ENCODE data around the gene FBXL7.

The FBXL7 gene

DNA sequence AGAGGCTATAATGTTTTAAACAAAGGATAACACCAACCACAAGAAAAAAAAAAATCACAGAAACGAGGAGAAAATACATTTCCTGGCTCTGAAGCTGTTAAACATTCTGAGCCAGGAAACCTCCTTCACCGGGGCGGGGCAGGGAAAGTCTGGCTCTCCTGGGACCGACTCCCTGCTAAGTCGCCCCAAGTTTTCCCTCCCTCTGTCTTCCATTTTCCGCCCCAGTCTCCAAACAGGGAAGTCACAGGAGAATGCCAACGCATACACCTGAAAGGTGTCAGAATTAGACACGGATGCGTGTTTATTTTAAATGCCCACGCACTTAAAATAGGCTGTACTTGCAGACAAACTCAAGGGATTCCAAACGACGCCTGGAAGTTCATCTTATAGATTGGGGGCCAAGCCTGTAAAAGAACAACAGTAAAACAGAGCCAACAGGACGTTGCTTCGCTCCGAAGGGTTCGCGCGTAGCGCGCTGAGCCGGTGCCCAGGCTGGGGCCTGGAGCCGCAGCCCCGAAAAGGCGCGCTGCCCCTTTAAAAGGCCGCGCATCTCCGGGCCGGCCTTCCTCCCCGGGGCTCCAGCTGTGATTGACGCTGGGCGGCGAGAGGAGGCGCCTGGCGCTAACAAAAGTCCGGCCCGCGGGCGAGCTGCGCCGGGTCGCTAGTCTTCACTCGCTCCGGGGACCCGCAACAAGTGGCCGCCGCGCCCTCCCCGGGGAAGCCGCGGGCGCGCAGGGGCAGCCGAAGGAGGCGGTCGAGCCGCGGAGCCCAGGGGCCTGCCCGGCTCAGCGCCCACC, at the start of gene FBXL7:
Gene FBXL7, plus strand, starts transcription at position 653 of the 797 bp plus-strand sequence.
- DNase-seq, result no peak

DNA sequence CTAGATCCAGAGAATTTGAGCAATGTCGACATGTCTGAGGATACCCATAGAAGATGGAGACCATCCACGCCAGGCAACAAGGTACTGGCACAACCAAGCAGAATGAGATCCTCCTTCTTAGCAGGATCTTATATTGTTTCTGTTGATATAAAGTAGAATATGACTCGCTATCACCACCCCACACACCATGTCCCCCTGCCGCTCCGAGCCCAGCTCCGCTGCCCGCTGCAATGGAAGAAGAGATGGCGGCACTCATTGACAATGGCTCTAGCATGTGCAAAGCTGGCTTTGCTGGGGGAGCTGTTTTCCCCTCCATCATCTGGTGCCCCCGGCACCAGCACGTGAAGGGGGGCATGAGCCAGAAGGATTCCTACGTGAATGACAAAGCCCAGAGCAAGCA, 49.5 kb upstream of the FBXL7 start:
- no peak for DNase-seq

DNA sequence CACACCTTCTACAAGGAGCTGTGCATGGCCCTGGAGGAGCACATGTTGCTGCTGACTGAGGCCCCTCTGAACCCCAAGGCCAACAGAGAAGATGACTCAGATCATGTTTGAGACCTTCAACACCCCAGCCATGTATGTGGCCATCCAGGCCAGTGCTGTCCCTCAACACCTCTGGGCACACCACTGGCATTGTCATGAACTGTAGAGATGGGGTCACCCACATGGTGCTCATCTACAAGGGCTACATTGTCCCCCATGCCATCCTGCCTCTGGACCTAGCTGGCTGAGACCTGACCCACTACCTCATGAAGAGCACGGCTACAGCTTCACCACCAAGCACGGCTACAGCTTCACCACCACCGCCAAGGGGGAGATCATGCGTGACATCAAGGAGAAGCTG, 49.0 kb upstream of the FBXL7 start:
- DNase-seq, result no peak

DNA sequence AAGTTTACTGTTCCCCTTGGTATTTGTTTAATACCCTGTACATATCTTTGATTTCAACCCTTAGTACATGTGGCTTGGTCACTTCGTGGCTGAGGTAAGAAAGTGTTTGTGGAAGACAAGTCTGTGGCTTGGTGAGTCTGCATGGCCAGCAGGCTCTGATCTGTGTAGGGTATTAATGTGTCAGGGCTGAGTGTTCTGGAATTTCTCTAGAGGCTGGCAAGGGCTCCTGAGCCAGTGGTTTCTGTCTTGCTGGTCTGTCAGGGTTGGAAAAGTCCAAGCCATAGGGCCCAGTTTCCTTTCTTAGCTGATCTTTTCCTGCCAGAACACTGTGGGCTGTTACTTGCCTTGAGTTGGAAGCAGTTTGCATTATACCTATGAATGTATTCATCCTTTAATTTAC, 48.0 kb upstream of the FBXL7 start:
- DNase-seq, result no peak

DNA sequence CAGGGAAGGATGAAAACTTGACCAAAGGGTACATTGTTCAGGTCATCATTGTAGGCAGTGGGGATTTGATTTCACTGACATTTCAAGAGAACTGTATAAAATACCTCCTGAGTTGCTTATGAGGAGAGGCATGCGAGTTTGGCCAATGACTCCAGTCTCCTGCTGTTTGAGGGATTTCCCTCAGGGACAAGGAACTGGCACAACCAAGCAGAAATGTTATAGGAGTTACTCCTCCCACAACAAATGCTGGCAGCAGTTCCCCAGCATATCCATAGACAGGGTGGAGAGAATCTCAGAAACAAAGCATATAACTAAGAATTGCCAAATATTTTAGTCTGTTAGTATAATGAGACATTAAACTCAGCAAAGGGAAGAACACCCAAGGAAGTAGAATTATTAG, 47.2 kb upstream of the FBXL7 start:
- no peak for DNase-seq

DNA sequence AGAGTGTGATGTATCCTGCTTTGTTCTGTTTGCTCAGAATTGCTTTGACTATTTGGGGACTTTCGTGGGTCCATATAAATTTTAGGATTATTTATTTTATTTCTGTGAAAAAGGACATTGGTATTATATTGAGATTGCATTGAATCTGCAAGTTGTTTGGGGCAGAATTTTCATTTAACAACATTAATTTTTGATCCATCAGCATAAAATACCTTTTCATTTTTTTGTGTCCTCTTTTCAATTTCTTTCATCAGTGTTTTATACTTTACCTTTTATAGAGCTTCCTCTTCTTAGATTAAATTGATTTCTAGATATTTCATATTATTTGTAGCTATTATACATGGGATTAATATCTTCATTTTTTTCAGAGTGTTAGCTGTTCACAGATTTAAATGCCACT, 40.8 kb upstream of the FBXL7 start:
- DNase-seq, result no peak

DNA sequence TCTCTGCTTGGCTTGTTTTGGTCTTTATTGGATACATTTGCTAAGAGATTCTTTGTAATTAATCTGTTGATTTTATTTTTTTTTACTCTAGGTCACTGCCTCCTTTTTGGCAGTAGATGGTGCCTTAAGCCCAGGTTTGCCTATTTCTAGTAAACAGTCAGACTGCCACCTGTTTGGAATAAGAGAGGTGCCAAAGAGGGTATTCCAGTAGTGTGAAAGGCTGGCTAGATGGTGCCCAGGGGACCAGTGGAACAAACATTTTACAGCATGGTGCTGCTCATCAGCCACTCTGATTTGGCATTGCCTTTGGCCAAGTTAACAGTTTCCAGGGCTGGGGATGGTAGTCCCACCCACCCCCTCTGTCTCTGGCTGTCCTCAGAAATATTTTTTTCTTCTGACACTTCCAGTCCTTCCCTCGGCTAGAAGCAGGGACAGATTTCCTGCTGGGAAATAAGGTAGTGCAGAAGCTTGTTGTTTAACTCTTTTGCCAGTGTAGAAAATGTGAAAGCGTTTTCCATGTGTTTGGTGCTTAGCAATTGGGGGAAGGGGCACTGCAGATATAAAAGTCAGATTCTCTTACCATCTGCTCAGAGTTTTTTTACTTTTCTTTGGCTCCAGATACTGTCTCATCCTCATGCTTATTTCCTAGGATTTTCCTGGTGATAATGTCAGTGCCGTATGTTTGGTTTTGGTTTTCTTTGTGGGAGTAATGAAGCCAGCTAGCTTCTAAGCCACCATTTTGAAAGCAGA, 36.6 kb upstream of the FBXL7 start:
- DNase-seq, result peak; percentile 43 to 54

DNA sequence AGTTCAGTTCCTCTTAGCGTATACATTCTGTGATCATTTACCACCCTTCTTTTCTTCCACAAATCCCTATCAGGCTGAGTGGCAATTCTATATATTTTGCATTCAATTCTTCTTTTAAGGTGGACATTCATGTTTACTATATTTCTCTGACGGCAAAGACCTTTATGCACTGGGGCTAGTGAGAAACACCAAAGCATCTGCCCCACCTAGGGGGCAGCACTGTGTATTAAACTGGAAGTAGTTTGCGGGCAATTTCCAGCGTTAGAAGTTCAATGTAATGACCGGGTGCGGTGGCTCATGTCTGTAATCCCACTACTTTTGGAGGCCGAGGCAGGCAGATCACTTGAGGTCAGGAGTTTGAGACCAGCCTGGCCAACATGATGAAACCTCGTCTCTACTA, 27.9 kb upstream of the FBXL7 start:
- DNase-seq, result no peak

DNA sequence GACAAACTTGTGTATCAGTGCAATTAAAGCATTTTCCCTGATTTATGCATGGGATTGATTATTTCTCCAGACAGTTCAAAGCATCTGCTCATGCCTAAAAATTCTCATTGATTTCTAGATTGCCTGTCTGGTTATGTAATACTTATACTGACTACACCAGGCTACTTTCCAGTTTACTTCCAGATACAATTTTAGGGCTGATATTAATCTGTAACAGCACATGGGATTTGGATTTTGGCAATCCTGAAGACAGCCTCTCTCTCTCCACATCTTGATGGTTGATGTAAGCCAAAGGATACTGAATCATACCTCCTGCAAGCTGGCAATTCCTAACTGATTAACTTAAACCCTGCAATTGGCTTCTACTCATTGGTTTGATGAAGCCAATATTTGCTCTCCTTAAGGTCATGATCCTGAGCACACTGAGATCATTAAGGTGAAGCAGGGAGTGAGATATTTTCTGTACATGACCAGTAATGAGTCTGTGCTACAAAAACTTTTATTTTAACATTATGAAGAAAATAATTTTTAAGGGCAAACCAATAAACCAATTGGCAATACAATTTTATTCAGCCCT, 25.7 kb upstream of the FBXL7 start:
- no peak for DNase-seq

DNA sequence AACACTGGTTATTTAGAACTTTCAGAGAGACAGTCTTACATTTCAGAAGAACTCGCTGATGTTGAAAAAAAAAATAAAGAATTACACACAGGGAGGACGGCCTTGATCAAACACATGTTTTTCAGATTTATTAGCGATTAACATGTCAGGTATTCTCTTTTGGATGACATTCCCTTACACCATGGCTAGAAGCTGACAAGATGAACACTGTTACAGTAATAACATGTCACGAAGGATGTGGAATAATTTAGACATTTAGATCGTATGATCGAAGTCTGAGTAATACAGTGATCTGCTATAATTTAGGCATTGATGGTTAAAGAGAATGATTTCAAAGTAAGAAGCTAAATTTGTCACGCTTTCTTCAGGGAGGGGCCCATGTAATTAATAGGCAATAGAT, 24.6 kb upstream of the FBXL7 start:
- DNase-seq, result no peak

DNA sequence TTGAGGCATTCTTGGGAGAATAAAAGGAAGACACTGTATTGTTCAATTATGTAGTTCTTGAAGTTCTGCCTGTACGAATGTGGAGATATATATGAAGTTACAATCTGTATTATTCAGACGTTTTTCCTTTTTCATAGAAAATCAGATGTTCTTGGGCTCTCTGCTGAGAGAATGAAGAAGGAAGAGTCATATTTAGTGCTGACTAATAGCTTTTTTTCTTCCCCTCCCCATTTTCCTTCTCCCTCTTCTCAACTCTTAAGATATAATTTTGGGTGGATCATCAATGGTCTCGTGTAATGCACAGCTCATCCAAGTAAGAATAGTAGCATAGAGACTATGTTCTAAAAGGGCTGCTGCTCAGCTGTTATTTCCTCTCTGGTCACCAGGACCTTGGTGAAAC, 23.0 kb upstream of the FBXL7 start:
- DNase-seq, result no peak

DNA sequence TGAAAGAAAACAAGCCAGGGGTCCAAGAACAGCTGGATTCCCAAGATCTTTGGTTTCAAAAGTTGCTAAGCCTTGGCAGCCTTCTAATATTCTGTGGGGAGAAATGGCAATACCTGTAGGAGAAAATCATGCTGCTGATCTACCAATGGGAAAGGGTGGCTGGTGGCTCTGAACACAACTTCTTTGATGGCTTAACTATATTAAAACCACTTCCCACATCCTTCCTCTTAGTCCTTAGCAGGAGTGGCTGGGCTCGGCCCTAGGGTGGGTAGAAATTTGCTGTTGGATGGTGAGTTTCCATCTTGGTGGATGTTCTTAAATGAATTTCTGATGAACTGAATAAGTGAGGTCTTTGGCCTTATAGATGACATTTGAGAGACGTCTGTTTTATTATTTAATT, 19.5 kb upstream of the FBXL7 start:
- DNase-seq, result no peak

DNA sequence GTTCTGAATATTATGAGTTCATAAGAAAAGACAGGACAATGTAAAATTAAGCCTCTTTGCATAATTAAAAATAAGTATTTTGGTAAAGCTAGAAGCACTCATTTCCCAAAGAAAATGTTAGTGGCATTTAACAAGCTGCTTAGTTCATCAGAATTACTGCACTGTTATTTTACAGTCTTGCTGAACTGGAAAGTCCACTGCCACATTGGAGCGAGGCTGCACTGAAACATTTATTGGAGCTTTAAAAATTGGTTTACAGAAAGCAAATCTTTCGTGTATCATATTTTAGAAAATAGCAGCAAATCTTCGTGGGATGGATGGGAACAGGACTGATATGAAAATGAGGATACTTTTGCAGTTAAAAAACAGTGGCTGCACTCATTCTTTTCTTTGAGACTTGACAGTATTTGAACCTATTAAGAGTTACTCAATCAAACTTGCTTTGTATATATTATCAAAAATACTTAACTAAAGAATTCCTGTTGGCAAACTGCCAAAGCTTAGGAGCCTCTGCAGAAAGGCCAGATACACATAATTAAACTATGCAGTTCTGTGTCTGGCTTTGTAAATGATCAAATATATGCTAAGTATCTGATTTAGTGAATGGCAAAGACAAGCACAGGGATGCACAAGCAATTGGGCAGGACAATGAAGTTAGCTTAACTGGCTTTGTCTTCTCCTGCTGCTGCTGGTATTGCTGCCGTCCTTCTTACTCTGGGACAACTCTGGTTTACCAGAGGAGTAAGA, 16.5 kb upstream of the FBXL7 start:
- DNase-seq, result no peak

DNA sequence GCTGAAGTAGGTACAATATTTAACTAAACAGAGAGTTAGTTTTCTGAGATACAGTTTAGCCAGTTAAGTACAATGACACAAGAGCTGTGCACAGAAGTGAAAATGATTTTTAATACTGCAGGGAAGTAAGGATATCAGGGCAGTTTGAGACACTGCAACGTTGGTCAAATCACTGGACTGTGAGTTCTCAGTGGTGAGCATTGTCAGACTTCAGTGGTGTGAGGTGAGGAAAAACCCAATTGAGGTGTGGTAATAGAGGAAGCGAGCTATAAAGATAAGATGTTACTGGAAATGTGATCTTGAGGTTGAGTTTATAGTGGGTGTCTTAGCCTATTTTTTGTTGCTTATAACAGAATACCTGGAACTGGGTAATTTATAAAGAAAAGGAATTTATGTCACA, 12.8 kb upstream of the FBXL7 start:
- DNase-seq, result no peak

DNA sequence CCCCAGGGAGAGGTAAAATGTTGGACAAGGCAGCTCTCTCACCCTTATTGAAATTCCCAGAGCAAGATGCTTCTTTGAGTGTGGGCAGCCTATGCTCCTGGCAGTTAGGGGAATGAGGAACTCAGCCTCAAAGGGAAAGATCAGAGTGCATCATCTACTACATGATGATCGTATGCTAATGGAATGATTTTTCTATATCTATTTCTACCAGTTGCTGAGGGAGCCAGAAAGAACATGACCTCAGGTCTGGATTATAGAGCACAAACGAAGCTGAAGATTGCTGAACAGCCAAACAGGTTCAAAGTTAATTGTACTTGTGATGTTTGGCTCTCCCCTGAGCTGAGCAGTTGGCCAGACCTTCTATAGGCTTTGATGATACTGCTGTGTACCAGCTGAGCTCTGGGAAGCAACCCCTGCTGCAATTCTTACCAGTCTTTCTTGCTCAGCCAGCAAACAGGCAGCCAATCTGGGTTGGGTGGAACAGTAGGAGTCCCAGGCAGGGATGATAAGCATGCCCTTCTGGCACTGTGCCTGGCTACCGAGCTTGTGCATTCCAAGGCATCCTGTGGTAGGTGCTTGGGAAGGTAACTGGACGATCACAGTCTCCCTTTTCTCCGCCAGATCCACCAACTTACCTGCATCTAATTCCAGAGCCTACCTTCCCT, 10.3 kb upstream of the FBXL7 start:
- DNase-seq, result no peak

DNA sequence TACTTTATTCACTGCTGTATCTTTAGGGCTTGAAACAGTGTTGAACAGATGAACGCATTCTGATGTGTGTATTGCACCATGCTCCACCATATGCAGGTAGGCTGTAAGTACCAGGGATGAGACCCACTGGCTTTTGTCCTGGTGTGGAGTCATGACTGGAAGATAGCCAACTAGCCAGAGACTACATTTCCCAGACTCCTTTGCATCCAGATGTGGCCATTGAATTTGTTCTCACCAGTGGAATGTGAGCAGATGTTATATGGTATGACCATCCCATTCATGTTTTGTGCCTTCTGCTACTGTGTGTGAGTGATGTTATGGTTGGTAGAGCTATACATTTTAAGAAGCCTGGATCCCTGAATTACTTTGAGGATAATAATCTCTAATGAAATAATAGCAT, 7.4 kb upstream of the FBXL7 start:
- no peak for DNase-seq

DNA sequence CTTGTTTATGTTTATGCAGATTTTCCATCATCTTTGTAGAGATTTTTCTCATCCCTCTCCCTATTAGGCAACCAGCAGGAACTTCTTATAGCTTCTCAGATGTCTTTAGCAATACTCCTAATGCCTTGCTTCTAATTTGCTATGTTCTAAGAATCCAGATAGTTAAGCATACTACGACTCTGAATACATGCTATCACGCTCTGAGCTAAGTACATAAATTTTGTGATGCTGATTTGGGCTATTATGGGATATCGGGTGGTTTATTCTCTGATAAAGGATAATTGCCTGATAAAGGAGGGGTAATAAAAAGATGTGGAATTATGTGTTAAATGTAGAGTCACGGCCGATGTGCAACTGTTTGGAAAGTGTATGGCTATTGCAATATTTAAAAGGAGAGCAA, 6.5 kb upstream of the FBXL7 start:
- no peak for DNase-seq

DNA sequence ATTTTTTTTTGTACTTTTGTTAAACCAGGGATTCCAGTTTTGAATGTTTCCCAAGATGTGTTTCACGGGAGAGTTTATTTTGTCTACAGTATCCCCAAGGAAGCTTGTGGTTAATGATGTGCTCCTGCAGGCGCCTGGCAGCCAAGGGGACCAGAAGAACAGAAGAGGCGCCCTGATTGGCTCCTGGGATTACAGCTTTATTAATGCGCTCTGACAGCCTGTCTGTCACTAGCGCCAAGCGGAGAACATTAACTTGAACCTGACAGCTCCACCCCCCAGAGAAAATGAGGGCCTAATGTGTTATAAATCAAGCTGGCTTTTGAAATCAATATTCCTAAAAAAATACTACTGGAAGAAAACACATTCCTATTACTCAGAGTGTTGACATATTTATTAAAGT, 5.0 kb upstream of the FBXL7 start:
- DNase-seq, result no peak

DNA sequence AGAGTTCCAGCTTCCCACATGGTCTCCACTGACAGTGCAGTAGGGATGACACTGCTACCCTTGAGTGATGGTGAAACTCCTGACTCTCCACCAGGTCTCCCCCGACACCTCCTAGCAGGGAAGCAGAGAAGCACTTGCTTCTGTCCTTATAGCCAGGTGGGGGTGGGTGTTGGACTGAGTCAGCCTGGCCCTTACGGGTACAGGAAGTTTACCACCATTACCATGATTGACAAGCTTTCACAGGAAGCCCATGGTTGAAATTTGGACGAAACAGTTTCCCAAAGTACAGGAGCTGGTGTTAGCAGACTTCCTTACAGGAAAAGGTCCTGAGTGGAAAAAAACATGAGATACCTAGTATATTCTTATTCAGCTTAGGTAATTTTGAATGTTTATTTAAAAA, 3.1 kb upstream of the FBXL7 start:
- DNase-seq, result no peak

DNA sequence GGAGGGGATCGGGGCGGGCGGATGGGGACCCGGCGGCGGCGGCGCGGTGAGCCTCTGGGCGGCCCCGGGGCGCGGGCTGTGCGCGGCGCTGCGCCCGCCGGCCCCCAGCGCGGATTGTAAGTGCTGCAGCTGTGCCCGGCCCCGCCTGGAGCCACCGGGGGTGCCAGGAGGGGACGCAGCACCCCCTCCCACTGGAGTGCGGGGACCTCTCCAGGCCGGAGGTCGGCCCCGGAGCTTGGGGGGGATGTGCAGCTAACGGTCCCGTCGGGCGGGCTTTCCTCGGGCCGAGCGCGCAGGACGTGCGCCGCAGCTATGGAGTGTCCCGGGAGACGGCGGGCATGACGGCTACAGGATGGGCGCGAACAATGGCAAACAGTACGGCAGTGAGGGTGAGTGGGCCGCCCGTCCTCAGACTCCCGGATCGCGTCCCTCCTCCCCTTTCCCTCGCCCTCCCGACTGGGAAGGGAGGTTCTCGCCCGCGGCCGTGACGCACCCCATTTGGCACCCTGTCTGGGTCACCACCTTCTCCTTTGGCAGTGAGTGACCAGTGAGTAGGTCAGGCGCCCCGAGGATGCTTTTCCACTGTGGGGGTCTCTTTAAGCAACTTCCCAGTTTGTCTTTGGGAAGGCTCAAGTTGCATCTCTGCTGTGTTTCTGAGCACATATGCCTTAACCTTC, 483 bp downstream of the FBXL7 start:
- no peak for DNase-seq

DNA sequence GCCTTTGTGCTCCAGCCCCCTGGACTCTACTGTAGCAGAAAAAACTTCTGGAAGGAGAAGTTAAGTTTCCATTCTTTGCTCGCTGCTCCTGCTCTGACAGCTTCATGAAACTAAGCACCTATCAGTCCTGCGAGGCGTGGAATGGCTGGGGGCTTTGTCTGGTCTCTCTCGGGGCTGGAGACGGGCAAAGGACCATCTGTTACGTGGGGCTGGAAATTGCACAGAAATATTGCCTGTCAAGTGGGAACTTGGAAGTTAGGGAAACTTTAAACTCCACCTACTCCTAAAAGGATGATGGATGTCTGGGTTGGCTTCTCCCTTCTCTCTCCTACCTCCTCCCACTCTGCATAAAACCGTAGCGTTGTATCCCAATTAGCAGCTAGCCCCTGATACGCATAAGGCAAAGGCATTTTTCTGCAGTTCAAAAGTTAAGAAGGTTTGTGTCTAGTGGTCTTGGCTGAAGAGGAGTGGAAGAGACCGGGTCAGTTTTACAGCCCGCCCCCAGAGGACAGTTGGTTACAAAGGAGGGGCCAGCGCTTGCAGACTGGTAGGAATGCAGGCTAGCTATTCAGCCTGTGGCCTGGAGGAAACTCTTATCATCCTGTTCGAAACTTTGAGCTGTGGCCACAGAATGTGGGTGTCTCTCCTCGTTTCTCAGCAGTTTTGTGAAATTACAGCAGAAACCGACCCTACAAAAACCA, 1.3 kb downstream of the FBXL7 start:
- DNase-seq, result no peak

DNA sequence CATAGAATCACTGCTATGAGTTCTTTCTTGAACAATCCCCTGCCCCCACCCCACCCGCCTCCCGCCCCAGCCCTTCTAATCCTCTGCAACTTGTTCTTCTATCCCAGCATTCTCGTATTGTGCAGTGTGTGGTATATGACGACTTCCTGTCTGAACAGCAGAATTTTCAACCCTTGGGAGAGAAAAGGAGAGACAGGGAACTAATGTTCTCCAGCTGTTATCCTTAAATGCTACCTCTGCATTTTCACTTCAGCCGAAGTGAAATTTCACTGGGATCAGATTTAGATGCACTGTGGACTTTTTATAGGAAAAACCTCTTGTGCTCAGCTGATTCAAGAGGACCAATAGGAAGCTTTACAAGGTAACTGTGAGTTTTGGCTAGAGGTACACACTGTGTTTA, 2.2 kb downstream of the FBXL7 start:
- no peak for DNase-seq
